GM12891 (cell line): ENCODE results near the gene ZSCAN21.

Experiments used
- DNase-seq: peaks from one replicate; pipeline ENCODE4 v3.0.0; 2011; ENCODE audit warnings: low spot score; ENCODE audit not compliant: insufficient read length
- FAIRE-seq: peaks from 2 replicates; lab custom pipeline; 2011; peaks lifted over from hg19 to GRCh38; lab: Jason Lieb, UNC
- PAX5 ChIP-seq: IDR thresholded peaks from 2 replicates; pipeline ENCODE4 v1.6.1; 2011; ENCODE audit warnings: low read length, moderate library complexity, mild to moderate bottlenecking; ENCODE audit not compliant: insufficient read depth, severe bottlenecking
- POLR2A ChIP-seq: IDR thresholded peaks from 2 replicates; pipeline ENCODE4 v1.6.1; 2011; ENCODE audit warnings: low read depth, low read length, control low read depth
- POLR2AphosphoS5 ChIP-seq: IDR thresholded peaks from 2 replicates; pipeline ENCODE4 v1.6.1; 2011; ENCODE audit warnings: low read depth, low read length, control low read depth
- POU2F2 ChIP-seq: IDR thresholded peaks from 2 replicates; pipeline ENCODE4 v1.6.1; 2011; ENCODE audit warnings: low read depth, mild to moderate bottlenecking, control low read depth, low read length, moderate library complexity
- SPI1 ChIP-seq: IDR thresholded peaks from 2 replicates; pipeline ENCODE4 v1.6.1; 2011; ENCODE audit warnings: low read depth, low read length, control low read depth
- TAF1 ChIP-seq: IDR thresholded peaks from 2 replicates; pipeline ENCODE4 v1.6.1; 2011; ENCODE audit warnings: low read depth, low read length, control low read depth

Gene ZSCAN21

DNA sequence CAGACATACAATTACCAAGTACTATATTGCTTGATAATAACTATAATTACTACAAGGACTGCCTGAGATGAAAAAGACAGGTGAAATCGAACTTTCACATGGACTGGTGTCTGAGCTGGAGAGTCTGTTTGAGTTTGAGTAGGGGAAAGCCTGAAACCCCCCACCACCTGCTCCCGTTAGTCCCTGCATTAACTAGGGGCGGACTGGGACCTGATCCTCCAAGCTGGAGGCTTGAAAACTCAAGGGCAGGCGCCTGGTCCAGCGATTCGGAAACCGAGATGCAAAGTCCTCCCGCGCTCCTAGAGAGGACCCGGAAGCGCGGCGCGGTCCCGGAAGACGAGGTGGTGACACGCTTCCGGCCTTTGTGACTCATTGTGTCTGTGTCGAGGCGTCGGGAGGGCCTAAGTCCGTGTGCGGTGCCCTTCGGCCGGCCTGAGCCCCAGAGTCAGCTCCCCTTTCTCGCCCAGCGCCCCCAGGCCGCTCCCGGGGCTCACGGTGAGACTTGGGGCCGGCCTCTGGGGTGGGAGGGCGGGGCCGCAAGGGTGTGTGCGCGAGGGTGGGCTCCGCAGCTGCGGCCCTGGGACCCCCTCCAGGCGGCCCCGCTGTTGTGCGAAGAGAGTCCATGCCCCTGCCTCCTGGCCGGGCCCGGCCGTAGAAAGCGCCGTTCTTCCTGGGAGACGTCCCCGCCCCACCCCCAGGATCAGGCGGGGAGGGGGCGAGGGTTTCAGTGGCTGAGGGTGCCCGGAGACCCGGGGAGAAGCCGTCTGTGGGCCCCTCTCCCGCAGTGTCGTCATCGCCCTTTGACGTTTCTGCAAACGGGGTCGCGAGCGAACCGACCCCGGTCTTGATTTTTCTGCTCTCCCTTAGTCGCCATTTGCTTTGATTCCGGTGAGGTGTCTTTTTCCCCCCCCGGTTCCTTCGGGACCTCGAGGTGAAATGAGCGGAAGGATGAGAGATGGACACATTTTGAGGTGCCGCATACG lies 34.1 kb upstream of the ZSCAN21 start, which contains the start of gene ZKSCAN1:
Gene ZKSCAN1, plus strand, starts transcription at position 365 of the 983 bp plus-strand sequence. CDS start 7,911 bp downstream, outside the sequence.
- FAIRE-seq, result peak; percentile 86
- TF ChIP-seq POU2F2, result peak; percentile 56; the same call in 1 of the 2 replicates
- peak; percentile 97 for TF ChIP-seq POLR2AphosphoS5
- TF ChIP-seq POLR2A, result peak; percentile 96
- TF ChIP-seq TAF1, result peak; percentile 99
- no peak for TF ChIP-seq PAX5

GRCh38 chr7:100016215-100016901 lies 33.2 kb upstream of the ZSCAN21 start:
- FAIRE-seq (no peak), DNase-seq (no peak)
- no peak for TF ChIP-seq PAX5
- no peak for TF ChIP-seq SPI1
- TF ChIP-seq TAF1, result no peak
- no peak for TF ChIP-seq POLR2A
- TF ChIP-seq POLR2AphosphoS5, result no peak
- TF ChIP-seq POU2F2, result no peak

More for the DNA sequence above, 34.1 kb upstream of the ZSCAN21 start, which contains the start of gene ZKSCAN1:
- peak; percentile 93 for DNase-seq

- no peak for DNase-seq
- TF ChIP-seq POU2F2 (no peak), TAF1 (no peak), POLR2A (no peak), POLR2AphosphoS5 (no peak), SPI1 (no peak), PAX5 (no peak)
- FAIRE-seq, result no peak
Observed at GRCh38 chr7:100017300-100017699, 32.3 kb upstream of the ZSCAN21 start.

GRCh38 chr7:100017875-100018274 lies 31.7 kb upstream of the ZSCAN21 start:
- TF ChIP-seq POLR2A (no peak), PAX5 (no peak), SPI1 (no peak), POLR2AphosphoS5 (no peak)
- DNase-seq (no peak), FAIRE-seq (no peak)

- TF ChIP-seq SPI1, result no peak
- TF ChIP-seq POLR2AphosphoS5, result no peak
- TF ChIP-seq PAX5, result no peak
- no peak for TF ChIP-seq POLR2A
- no peak for TF ChIP-seq TAF1
- TF ChIP-seq POU2F2, result no peak
- DNase-seq, result no peak
- no peak for FAIRE-seq
Observed at GRCh38 chr7:100019908-100020307, 29.7 kb upstream of the ZSCAN21 start.

DNA sequence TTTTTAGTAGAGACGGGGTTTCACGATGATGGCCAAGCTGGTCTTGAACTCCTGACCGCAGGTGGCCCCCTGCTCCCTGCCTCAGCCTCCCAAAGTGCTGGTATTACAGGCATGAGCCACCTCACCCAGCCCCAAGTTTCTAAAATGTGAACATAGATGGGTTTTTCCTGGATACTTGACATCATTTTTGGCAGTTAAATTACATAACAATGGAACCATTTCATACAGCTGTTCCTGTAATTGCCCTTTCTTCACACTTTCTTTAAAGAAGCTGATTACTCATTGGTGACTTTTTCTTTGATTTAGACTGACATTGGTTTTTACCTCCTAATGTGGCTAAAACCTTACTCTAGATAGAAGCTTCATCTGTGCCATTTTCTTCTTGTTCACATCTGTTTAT lies 28.3 kb upstream of the ZSCAN21 start:
- no peak for FAIRE-seq
- TF ChIP-seq POU2F2 (no peak), POLR2A (no peak), POLR2AphosphoS5 (no peak), TAF1 (no peak), SPI1 (no peak), PAX5 (no peak)
- DNase-seq, result no peak

- FAIRE-seq, result no peak
Observed at GRCh38 chr7:100022621-100023020, 27.0 kb upstream of the ZSCAN21 start.

GRCh38 chr7:100023526-100023925 lies 26.0 kb upstream of the ZSCAN21 start:
- no peak for FAIRE-seq
- DNase-seq, result no peak
- no peak for TF ChIP-seq TAF1
- no peak for TF ChIP-seq PAX5
- TF ChIP-seq SPI1, result no peak
- no peak for TF ChIP-seq POLR2AphosphoS5

More at GRCh38 chr7:100022621-100023020, 27.0 kb upstream of the ZSCAN21 start:
- no peak for TF ChIP-seq PAX5
- TF ChIP-seq POLR2AphosphoS5, result no peak; the same call in 1 of the 2 replicates
- no peak for TF ChIP-seq SPI1
- no peak for TF ChIP-seq POU2F2
- DNase-seq, result no peak

GRCh38 chr7:100024020-100024619 lies 25.5 kb upstream of the ZSCAN21 start:
- TF ChIP-seq POLR2AphosphoS5, result no peak
- no peak for TF ChIP-seq SPI1
- no peak for TF ChIP-seq POLR2A
- TF ChIP-seq POU2F2, result no peak
- no peak for TF ChIP-seq TAF1
- no peak for TF ChIP-seq PAX5
- FAIRE-seq (no peak), DNase-seq (no peak)
